Measurements from ENCODE around the gene BCAT1. TPM values are rescaled to one million over a fixed set of nuclear protein-coding genes. Genes with fewer than 3 reads are reported as not detected.

The BCAT1 gene
- total RNA-seq, 3 donors from 2014 or later (not counting 1 experiment from before 2014, with no cell fraction given): 0.61 to 4.4 (median 1.3) TPM

DNA sequence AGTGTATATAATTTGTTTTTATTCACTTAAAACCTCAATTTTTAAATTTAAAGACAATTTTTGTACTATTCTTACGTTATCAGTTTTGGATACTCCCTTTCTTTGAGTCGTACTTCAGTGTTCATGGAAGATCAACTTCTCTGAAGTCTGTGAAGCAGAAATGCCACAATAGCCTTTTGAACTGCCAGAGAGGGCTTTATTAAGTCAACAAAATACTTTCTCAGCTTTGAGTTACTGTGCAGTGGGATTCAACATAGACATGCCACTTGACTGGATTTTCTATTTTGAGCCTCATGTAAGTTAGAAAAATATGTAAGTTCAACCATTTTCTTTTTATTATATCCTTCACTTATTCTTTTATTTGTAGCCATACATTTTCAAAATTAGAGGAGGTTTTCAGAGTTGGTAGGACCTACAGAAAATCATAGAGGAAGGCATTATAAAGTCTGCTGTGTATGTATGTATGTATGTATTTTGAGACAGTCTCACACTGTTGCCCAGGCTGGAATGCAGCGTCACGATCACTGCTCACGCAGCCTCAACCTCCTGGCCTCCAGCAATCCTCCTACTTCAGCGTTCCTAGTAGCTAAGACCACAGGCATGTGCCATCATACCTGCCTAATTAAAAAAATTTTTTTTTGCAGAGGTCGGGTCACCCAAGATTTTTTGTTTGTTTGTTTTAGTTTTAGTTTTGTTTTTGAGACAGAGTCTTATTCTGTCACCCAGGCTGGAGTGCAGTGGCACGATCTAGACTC lies 31.3 kb upstream of the BCAT1 start:
- Histone ChIP-seq H3K4me3 (ENCODE audit: low read length) (no peak overlapping the region), H3K9me3 (ENCODE audit: control insufficient read depth, insufficient read depth, low read length) (no peaks in the 10 kb centered on the region), H3K36me3 (ENCODE audit: control insufficient read depth, insufficient read depth, low read length) (no peaks in the 10 kb centered on the region), H3K4me1 (ENCODE audit: control insufficient read depth, insufficient read depth, low read length) (no peaks in the 10 kb centered on the region), H3K27me3 (ENCODE audit: control insufficient read depth, insufficient read depth, low read length) (no peaks in the 10 kb centered on the region), H3K27ac (ENCODE audit: low read length) (no peak overlapping the region)
- H3K4me1 Mint-ChIP-seq: no peaks in the 10 kb centered on the region
- H3K36me3 Mint-ChIP-seq: no peaks in the 10 kb centered on the region
- no peak overlapping the region for H3K4me3 Mint-ChIP-seq
- intact Hi-C loops (cut with micrococcal nuclease): no loop called here
- no peak for TF ChIP-seq CTCF (IDR thresholded peaks at IDR 0.05)
- 85% methylated on average over 8 of the region's 8 CpGs for WGBS (ENCODE audit: insufficient coverage)
- no peaks in the 10 kb centered on the region for H3K27me3 Mint-ChIP-seq (ENCODE audit: low read depth in 2 of 2)
- DNase-seq (no peak), ATAC-seq (no peak)
- no peak overlapping the region for H3K27ac Mint-ChIP-seq
- H3K9me3 Mint-ChIP-seq: no peaks in the 10 kb centered on the region

DNA sequence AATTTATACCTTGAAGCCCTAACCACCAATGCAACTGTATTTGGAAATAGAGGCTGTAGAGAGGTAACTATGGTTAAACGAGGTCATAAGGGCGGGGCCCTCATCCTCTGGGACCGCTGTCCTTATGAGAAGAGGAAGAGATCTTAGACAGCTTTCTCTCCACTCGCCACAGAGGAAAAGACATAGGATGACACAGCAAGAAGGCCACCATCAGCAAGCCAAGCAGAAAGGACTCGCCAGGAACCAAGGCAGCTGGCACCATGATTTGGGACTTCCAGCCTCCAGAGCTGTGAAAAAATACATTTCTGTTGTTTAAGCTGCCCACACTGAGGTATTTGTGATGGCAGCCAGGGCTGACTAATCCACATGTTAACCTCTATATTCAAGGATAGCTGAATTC lies 30.4 kb upstream of the BCAT1 start:
- DNase-seq (no peak), ATAC-seq (no peak)
- Mint-ChIP-seq H3K4me1 (no peaks in the 10 kb centered on the region), H3K27ac (no peak overlapping the region), H3K9me3 (no peaks in the 10 kb centered on the region), H3K27me3 (ENCODE audit: low read depth in 2 of 2) (no peaks in the 10 kb centered on the region), H3K4me3 (no peak overlapping the region), H3K36me3 (no peaks in the 10 kb centered on the region)
- intact Hi-C loops (cut with micrococcal nuclease): no loop called here
- Histone ChIP-seq H3K4me1 (ENCODE audit: control insufficient read depth, insufficient read depth, low read length) (no peaks in the 10 kb centered on the region), H3K27me3 (ENCODE audit: control insufficient read depth, insufficient read depth, low read length) (no peaks in the 10 kb centered on the region), H3K9me3 (ENCODE audit: control insufficient read depth, insufficient read depth, low read length) (no peaks in the 10 kb centered on the region), H3K27ac (ENCODE audit: low read length) (no peak overlapping the region), H3K36me3 (ENCODE audit: control insufficient read depth, insufficient read depth, low read length) (no peaks in the 10 kb centered on the region), H3K4me3 (ENCODE audit: low read length) (no peak overlapping the region)
- WGBS (ENCODE audit: insufficient coverage): 57% methylated on average over 5 of the region's 5 CpGs
- no peak for TF ChIP-seq CTCF (IDR thresholded peaks at IDR 0.05)

DNA sequence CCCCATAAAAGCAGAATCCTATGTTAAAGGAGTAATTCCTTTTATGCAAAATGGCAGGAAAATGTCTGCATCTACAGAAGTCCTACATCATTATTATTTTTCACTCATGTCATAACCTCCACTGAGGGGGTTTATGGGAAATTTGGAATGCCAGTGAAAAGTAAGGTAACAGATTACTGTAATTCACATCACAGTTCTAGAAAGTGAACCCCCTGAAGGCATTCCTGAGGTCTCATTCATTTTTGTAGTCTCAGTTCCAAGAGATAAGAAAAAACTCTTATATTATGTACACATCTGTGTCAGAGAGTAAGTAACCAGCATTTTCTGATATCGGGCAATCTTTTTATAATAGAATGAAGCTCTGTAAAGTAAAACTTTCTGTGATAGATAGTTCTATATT lies 28.8 kb upstream of the BCAT1 start:
- Mint-ChIP-seq H3K27ac (no peak overlapping the region), H3K4me3 (no peak overlapping the region), H3K4me1 (no peaks in the 10 kb centered on the region), H3K9me3 (no peaks in the 10 kb centered on the region), H3K27me3 (ENCODE audit: low read depth in 2 of 2) (no peaks in the 10 kb centered on the region), H3K36me3 (no peaks in the 10 kb centered on the region)
- WGBS (ENCODE audit: insufficient coverage): no CpG with 5 or more reads among the region's 1 CpG
- no peak for TF ChIP-seq CTCF (IDR thresholded peaks at IDR 0.05)
- no peaks in the 10 kb centered on the region for H3K4me1 ChIP-seq (ENCODE audit: control insufficient read depth, insufficient read depth, low read length)
- H3K27me3 ChIP-seq (ENCODE audit: control insufficient read depth, insufficient read depth, low read length): no peaks in the 10 kb centered on the region
- H3K9me3 ChIP-seq (ENCODE audit: control insufficient read depth, insufficient read depth, low read length): no peaks in the 10 kb centered on the region
- no peaks in the 10 kb centered on the region for H3K36me3 ChIP-seq (ENCODE audit: control insufficient read depth, insufficient read depth, low read length)
- intact Hi-C loops (cut with micrococcal nuclease): no loop called here
- H3K27ac ChIP-seq (ENCODE audit: low read length): no peak overlapping the region
- no peak overlapping the region for H3K4me3 ChIP-seq (ENCODE audit: low read length)
- no peak for ATAC-seq
- DNase-seq: no peak

- ATAC-seq: no peak
- H3K9me3 ChIP-seq (ENCODE audit: control insufficient read depth, insufficient read depth, low read length): no peaks in the 10 kb centered on the region
- no peak for DNase-seq
Observed at GRCh38 chr12:24977060-24977459, 28.2 kb upstream of the BCAT1 start.

More at GRCh38 chr12:24977060-24977459, 28.2 kb upstream of the BCAT1 start:
- Mint-ChIP-seq H3K36me3 (no peaks in the 10 kb centered on the region), H3K4me3 (no peak overlapping the region), H3K27ac (no peak overlapping the region), H3K9me3 (no peaks in the 10 kb centered on the region), H3K4me1 (no peaks in the 10 kb centered on the region), H3K27me3 (ENCODE audit: low read depth in 2 of 2) (no peaks in the 10 kb centered on the region)
- 67% methylated on average over 4 of the region's 4 CpGs for WGBS (ENCODE audit: insufficient coverage)
- Histone ChIP-seq H3K27ac (ENCODE audit: low read length) (no peak overlapping the region), H3K27me3 (ENCODE audit: control insufficient read depth, insufficient read depth, low read length) (no peaks in the 10 kb centered on the region), H3K4me1 (ENCODE audit: control insufficient read depth, insufficient read depth, low read length) (no peaks in the 10 kb centered on the region), H3K4me3 (ENCODE audit: low read length) (no peak overlapping the region), H3K36me3 (ENCODE audit: control insufficient read depth, insufficient read depth, low read length) (no peaks in the 10 kb centered on the region)
- intact Hi-C loops (cut with micrococcal nuclease): no loop called here
- TF ChIP-seq CTCF (IDR thresholded peaks at IDR 0.05): no peak

Measured in natural killer cell (primary cell).